Activated T-cell treated with anti-CD3 and anti-CD28 coated beads, Interleukin-2, amount 50 U/mL, for 48 hours (primary cell): ENCODE measurements around the gene NEDD4L.
"Not testable (repeated sequence)": the region's sequence is repeated elsewhere in the genome, so short reads cannot be mapped to it uniquely, and the experiment has no call there.

Experiments used
- DNase-seq, 2 experiments: peaks; one replicate each; pipeline ENCODE4 v3.0.0-alpha.2; 2020

NEDD4L gene

GRCh38 chr18:58242968-58243367 is 198.9 kb downstream of the NEDD4L start:
- DNase-seq, result no peak

GRCh38 chr18:58243401-58243800 is 199.4 kb downstream of the NEDD4L start:
- DNase-seq, result no peak

- DNase-seq, result no peak
These were observed 203.4 kb downstream of the NEDD4L start for GRCh38 chr18:58247363-58247834.

- DNase-seq, result no peak
These were observed 205.7 kb downstream of the NEDD4L start for GRCh38 chr18:58249712-58250111.

- no peak for DNase-seq
These were observed 207.4 kb downstream of the NEDD4L start for GRCh38 chr18:58251416-58251815.

- no peak for DNase-seq
These were observed 208.1 kb downstream of the NEDD4L start for GRCh38 chr18:58252166-58252565.

- no peak for DNase-seq
These were observed 209.3 kb downstream of the NEDD4L start for GRCh38 chr18:58253318-58253717.

GRCh38 chr18:58253871-58254270 is 209.8 kb downstream of the NEDD4L start:
- DNase-seq, result no peak

GRCh38 chr18:58254873-58255511 is 211.0 kb downstream of the NEDD4L start:
- DNase-seq, result no peak

- no peak for DNase-seq
These were observed 211.8 kb downstream of the NEDD4L start for GRCh38 chr18:58255701-58256311.

GRCh38 chr18:58256316-58257080 is 212.5 kb downstream of the NEDD4L start:
- DNase-seq, result no peak

- DNase-seq, result no peak
These were observed 213.4 kb downstream of the NEDD4L start for GRCh38 chr18:58257461-58257860.

GRCh38 chr18:58258692-58259342 is 214.8 kb downstream of the NEDD4L start:
- DNase-seq, result no peak

GRCh38 chr18:58263055-58263957 is 219.3 kb downstream of the NEDD4L start:
- DNase-seq, result no peak

GRCh38 chr18:58264075-58264474 is 220.0 kb downstream of the NEDD4L start:
- no peak for DNase-seq

- DNase-seq, result no peak
These were observed 220.8 kb downstream of the NEDD4L start for GRCh38 chr18:58264840-58265239.

GRCh38 chr18:58265489-58265888 is 221.5 kb downstream of the NEDD4L start:
- not testable (repeated sequence) for DNase-seq

GRCh38 chr18:58266291-58266690 is 222.3 kb downstream of the NEDD4L start:
- no peak for DNase-seq

- DNase-seq, result no peak
These were observed 223.5 kb downstream of the NEDD4L start for GRCh38 chr18:58267493-58267892.

GRCh38 chr18:58268849-58269248 is 224.8 kb downstream of the NEDD4L start:
- DNase-seq, result no peak

- no peak for DNase-seq
These were observed 225.9 kb downstream of the NEDD4L start for GRCh38 chr18:58269931-58270330.

GRCh38 chr18:58270396-58270795 is 226.4 kb downstream of the NEDD4L start:
- DNase-seq, result no peak
